GM18519 (cell line): ENCODE results near the gene EYA2.

Experiments used
- ATAC-seq: cut with Tn5 transposase; IDR thresholded peaks from one replicate; pipeline ENCODE4 v1.9.1; 2021; ENCODE audit warnings: mild to moderate bottlenecking, moderate library complexity; ENCODE audit not compliant: unreplicated experiment, low FRiP score

The EYA2 gene

GRCh38 chr20:47125758-47126591 lies 231.3 kb downstream of the EYA2 start:
- ATAC-seq, result no peak

- ATAC-seq, result no peak
These were observed 232.1 kb downstream of the EYA2 start for GRCh38 chr20:47126709-47127108.

- no peak for ATAC-seq
These were observed 232.9 kb downstream of the EYA2 start for GRCh38 chr20:47127546-47127945.

GRCh38 chr20:47127999-47128398 lies 233.4 kb downstream of the EYA2 start:
- ATAC-seq, result no peak

GRCh38 chr20:47129306-47129705 lies 234.7 kb downstream of the EYA2 start:
- ATAC-seq, result no peak

GRCh38 chr20:47133809-47134456 lies 239.3 kb downstream of the EYA2 start:
- ATAC-seq, result no peak

- no peak for ATAC-seq
These were observed 242.1 kb downstream of the EYA2 start for GRCh38 chr20:47136782-47137181.

GRCh38 chr20:47137231-47137870 lies 242.7 kb downstream of the EYA2 start:
- no peak for ATAC-seq

- no peak for ATAC-seq
These were observed 245.4 kb downstream of the EYA2 start for GRCh38 chr20:47139934-47140535.

- ATAC-seq, result no peak
These were observed 246.8 kb downstream of the EYA2 start for GRCh38 chr20:47141350-47141921.

- ATAC-seq, result no peak
These were observed 247.5 kb downstream of the EYA2 start for GRCh38 chr20:47141941-47142773.

- ATAC-seq, result no peak
These were observed 248.1 kb downstream of the EYA2 start for GRCh38 chr20:47142774-47143170.

- ATAC-seq, result no peak
These were observed 249.0 kb downstream of the EYA2 start for GRCh38 chr20:47143657-47144056.

- ATAC-seq, result no peak
These were observed 249.8 kb downstream of the EYA2 start for GRCh38 chr20:47144463-47144862.

GRCh38 chr20:47146686-47147085 lies 252.0 kb downstream of the EYA2 start:
- no peak for ATAC-seq

GRCh38 chr20:47148059-47148458 lies 253.4 kb downstream of the EYA2 start:
- no peak for ATAC-seq

GRCh38 chr20:47149939-47150338 lies 255.3 kb downstream of the EYA2 start:
- ATAC-seq, result no peak

GRCh38 chr20:47150403-47151152 lies 255.9 kb downstream of the EYA2 start:
- no peak for ATAC-seq

GRCh38 chr20:47152068-47152467 lies 257.4 kb downstream of the EYA2 start:
- ATAC-seq, result no peak
